ENCODE data around the gene UPK1B.
"Not testable (repeated sequence)": the region's sequence is repeated elsewhere in the genome, so short reads cannot be mapped to it uniquely, and the experiment has no call there.

The UPK1B gene

GRCh38 chr3:119173325-119173724 lies at the start of gene UPK1B:
TSS of gene UPK1B (plus strand) at chr3:119173598. CDS start at chr3:119186742, 13,144 bp downstream.
- no peak for DNase-seq (ENCODE audit: low read depth in 2 of 2, low spot score in 1 of 2)

- no peak for DNase-seq (ENCODE audit: low read depth in 2 of 2, low spot score in 1 of 2)
Measured at GRCh38 chr3:119125342-119125741, 48.1 kb upstream of the UPK1B start.

GRCh38 chr3:119125742-119126504 lies 47.5 kb upstream of the UPK1B start:
- DNase-seq (ENCODE audit: low read depth in 2 of 2, low spot score in 1 of 2): no peak

GRCh38 chr3:119130291-119130690 lies 43.1 kb upstream of the UPK1B start:
- DNase-seq (ENCODE audit: low read depth in 2 of 2, low spot score in 1 of 2): not testable (repeated sequence)

- DNase-seq (ENCODE audit: low read depth in 2 of 2, low spot score in 1 of 2): not testable (repeated sequence)
Measured at GRCh38 chr3:119132291-119132690, 41.1 kb upstream of the UPK1B start.

- not testable (repeated sequence) for DNase-seq (ENCODE audit: low read depth in 2 of 2, low spot score in 1 of 2)
Measured at GRCh38 chr3:119139360-119139759, 34.0 kb upstream of the UPK1B start.

- no peak for DNase-seq (ENCODE audit: low read depth in 2 of 2, low spot score in 1 of 2)
Measured at GRCh38 chr3:119140466-119140865, 32.9 kb upstream of the UPK1B start.

GRCh38 chr3:119145128-119145499 lies 28.3 kb upstream of the UPK1B start:
- no peak for DNase-seq (ENCODE audit: low read depth in 2 of 2, low spot score in 1 of 2)

- no peak for DNase-seq (ENCODE audit: low read depth in 2 of 2, low spot score in 1 of 2)
Measured at GRCh38 chr3:119145500-119146167, 27.8 kb upstream of the UPK1B start, which contains the start of gene TEX55. TSS of gene TEX55 (plus strand) at chr3:119146165. CDS start at chr3:119146190, 25 bp downstream.

- no peak for DNase-seq (ENCODE audit: low read depth in 2 of 2, low spot score in 1 of 2)
Measured at GRCh38 chr3:119146578-119147375, 26.6 kb upstream of the UPK1B start.

GRCh38 chr3:119147494-119147893 lies 25.9 kb upstream of the UPK1B start:
- DNase-seq (ENCODE audit: low read depth in 2 of 2, low spot score in 1 of 2): no peak

- DNase-seq (ENCODE audit: low read depth in 2 of 2, low spot score in 1 of 2): no peak
Measured at GRCh38 chr3:119148493-119149180, 24.8 kb upstream of the UPK1B start.

GRCh38 chr3:119149484-119149883 lies 23.9 kb upstream of the UPK1B start:
- DNase-seq (ENCODE audit: low read depth in 2 of 2, low spot score in 1 of 2): no peak

GRCh38 chr3:119156868-119157267 lies 16.5 kb upstream of the UPK1B start:
- no peak for DNase-seq (ENCODE audit: low read depth in 2 of 2, low spot score in 1 of 2)

- DNase-seq (ENCODE audit: low read depth in 2 of 2, low spot score in 1 of 2): no peak
Measured at GRCh38 chr3:119157971-119158370, 15.4 kb upstream of the UPK1B start.

GRCh38 chr3:119160361-119160760 lies 13.0 kb upstream of the UPK1B start:
- no peak for DNase-seq (ENCODE audit: low read depth in 2 of 2, low spot score in 1 of 2)

GRCh38 chr3:119160815-119161214 lies 12.6 kb upstream of the UPK1B start:
- DNase-seq (ENCODE audit: low read depth in 2 of 2, low spot score in 1 of 2): no peak

GRCh38 chr3:119161240-119161639 lies 12.2 kb upstream of the UPK1B start:
- no peak for DNase-seq (ENCODE audit: low read depth in 2 of 2, low spot score in 1 of 2)

GRCh38 chr3:119164745-119165144 lies 8.7 kb upstream of the UPK1B start:
- not testable (repeated sequence) for DNase-seq (ENCODE audit: low read depth in 2 of 2, low spot score in 1 of 2)

- no peak for DNase-seq (ENCODE audit: low read depth in 2 of 2, low spot score in 1 of 2)
Measured at GRCh38 chr3:119170821-119171220, 2.6 kb upstream of the UPK1B start.
